Measurements from ENCODE around the gene ADGRG1. TPM values are rescaled to one million over a fixed set of nuclear protein-coding genes. Genes with fewer than 3 reads are reported as not detected.
A peak's percentile ranks its signal among the peaks of the same experiment; 100 is the strongest.

ADGRG1 gene
- total and polyA plus RNA-seq, 8 donors: 36.4 to 102 (median 79.1) TPM

- Histone ChIP-seq H3K4me1 (no peaks in the 10 kb centered on the region), H3K36me3 (peaks cover 0 to 17% (median 3%) of the 10 kb centered on the region in 3 donors), H3K4me3 (no peak overlapping the region), H3K27ac (no peak overlapping the region), H3K27me3 (no peaks in the 10 kb centered on the region), H3K9me3 (no peaks in the 10 kb centered on the region)
- WGBS, 2 donors: 76 to 81% methylated on average over 9 to 14 of the region's 14 CpGs
- ATAC-seq (no peak), FAIRE-seq (no peak), DNase-seq (no peak)
- no peak for TF ChIP-seq CTCF (IDR thresholded peaks at IDR 0.05)
- intact Hi-C loops (cut with DNase I): loop anchor here (5.0 to 10.0 kb wide), 3 partner anchors 52 to 76 kb away; no protein-coding TSS in a partner anchor
Measured at GRCh38 chr16:57646388-57647039, 18.1 kb downstream of the ADGRG1 start.

GRCh38 chr16:57647136-57647875, 18.9 kb downstream of the ADGRG1 start:
- whole genome bisulfite sequencing, 2 donors: 76 to 83% methylated on average over 10 of the region's 10 CpGs
- Histone ChIP-seq H3K4me1 (no peaks in the 10 kb centered on the region), H3K27ac (peak overlapping the region in 2 of 4 donors; percentile 13)

GRCh38 chr16:57648125-57648524, 19.7 kb downstream of the ADGRG1 start:
- intact Hi-C loops (cut with DNase I): loop anchor here (2.0 to 10.0 kb wide), 4 partner anchors 45 to 74 kb away; no protein-coding TSS in a partner anchor
- WGBS, 2 donors: 77 to 86% methylated on average over 5 of the region's 5 CpGs
- no peak for DNase-seq
- no peak for FAIRE-seq
- H3K4me1 ChIP-seq: no peaks in the 10 kb centered on the region
- no peaks in the 10 kb centered on the region for H3K27me3 ChIP-seq
- no peak for ATAC-seq
- H3K36me3 ChIP-seq: peaks cover 3 to 28% (median 5%) of the 10 kb centered on the region in 3 donors
- H3K4me3 ChIP-seq: no peak overlapping the region
- TF ChIP-seq CTCF (IDR thresholded peaks at IDR 0.05): no peak
- peak overlapping the region in 2 of 4 donors; percentile 2 to 13 for H3K27ac ChIP-seq
- H3K9me3 ChIP-seq: no peaks in the 10 kb centered on the region

More at GRCh38 chr16:57647136-57647875, 18.9 kb downstream of the ADGRG1 start:
- H3K9me3 ChIP-seq: no peaks in the 10 kb centered on the region
- no peak for TF ChIP-seq CTCF (IDR thresholded peaks at IDR 0.05)
- H3K36me3 ChIP-seq: peaks cover 0 to 25% (median 3%) of the 10 kb centered on the region in 3 donors
- intact Hi-C loops (cut with DNase I): loop anchor here (5.0 to 10.0 kb wide), 3 partner anchors 53 to 75 kb away; no protein-coding TSS in a partner anchor
- no peak for DNase-seq
- ATAC-seq: no peak
- no peak overlapping the region for H3K4me3 ChIP-seq
- H3K27me3 ChIP-seq: no peaks in the 10 kb centered on the region
- FAIRE-seq: no peak

GRCh38 chr16:57648581-57649442, 20.4 kb downstream of the ADGRG1 start:
- Histone ChIP-seq H3K27ac (peak overlapping the region in 2 of 4 donors; percentile 2 to 13), H3K27me3 (no peaks in the 10 kb centered on the region), H3K9me3 (no peaks in the 10 kb centered on the region), H3K4me1 (no peaks in the 10 kb centered on the region), H3K36me3 (peaks cover 3 to 31% (median 5%) of the 10 kb centered on the region in 3 donors), H3K4me3 (no peak overlapping the region)
- TF ChIP-seq CTCF (IDR thresholded peaks at IDR 0.05): peak; percentile 100
- DNase-seq: peak; percentile 61 to 93 (median 85)
- WGBS, 2 donors: 41 to 43% methylated on average over 18 of the region's 18 CpGs
- no peak for FAIRE-seq
- intact Hi-C loops (cut with DNase I): loop anchor here (2.0 to 10.0 kb wide), 4 partner anchors 46 to 73 kb away; no protein-coding TSS in a partner anchor
- ATAC-seq: peak; percentile 69 to 94 (median 90)
